Stomach (tissue), 4 donors: ENCODE results near the gene UCK2.

Source experiments
- EP300 ChIP-seq: sonication (generic); formaldehyde crosslinking; IDR thresholded peaks from one replicate; pipeline ENCODE4 v1.6.1; 2017; ENCODE audit warnings: antibody characterized with exemption
- POLR2A ChIP-seq, 4 donors: fragments of 450-650 bp; IDR thresholded peaks; one replicate each; pipeline ENCODE4 v1.6.1; 2016; ENCODE audit warnings: antibody characterized with exemption in 4 of 4, control low read depth in 2 of 4, mild to moderate bottlenecking in 1 of 4, moderate library complexity in 1 of 4
- TF ChIP-seq, protein P1 (sequence below), 7 experiments: fragments of 450-650 bp in 4 of 7; fragments of 200-600 bp in 3 of 7; sonication (generic) in 3 of 7; IDR thresholded peaks; one replicate each; pipeline ENCODE4 v1.5.1; 2016 to 2019; ENCODE audit warnings: antibody characterized with exemption in 7 of 7, control low read depth in 2 of 7, mild to moderate bottlenecking in 1 of 7

DNA sequence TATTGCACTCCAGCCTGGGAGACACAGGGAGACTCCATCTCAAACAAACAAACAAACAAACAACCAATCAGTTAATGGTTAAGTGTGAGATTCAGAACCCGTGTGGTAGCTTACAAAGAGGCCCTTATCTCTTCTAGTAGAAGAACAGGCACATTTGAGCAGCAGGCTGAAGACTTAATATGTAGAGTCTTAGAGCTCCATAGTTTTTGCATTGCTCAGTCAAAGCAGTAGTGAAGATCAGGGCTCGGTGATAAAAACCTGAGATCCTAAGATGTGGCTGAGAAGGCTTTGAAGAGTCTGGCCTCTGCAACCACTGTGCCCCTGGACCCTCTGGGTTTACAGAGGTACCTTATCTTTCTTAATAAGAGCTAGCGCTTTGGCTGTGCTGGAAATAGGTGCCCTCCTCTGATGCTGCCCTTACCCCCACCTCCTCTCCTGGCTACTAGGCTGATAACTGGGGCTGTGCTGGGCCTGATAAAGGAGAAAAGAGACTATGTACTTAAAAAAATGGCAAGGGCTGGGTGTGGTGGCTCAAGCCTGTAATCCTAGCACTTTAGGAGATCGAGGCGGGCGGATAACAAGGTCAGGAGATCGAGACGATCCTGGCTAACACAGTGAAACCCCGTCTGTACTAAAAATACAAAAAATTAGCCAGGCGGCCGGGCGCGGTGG, 10.5 kb upstream of the UCK2 start:
- no peak for TF ChIP-seq EP300
- TF ChIP-seq, protein P1, sequence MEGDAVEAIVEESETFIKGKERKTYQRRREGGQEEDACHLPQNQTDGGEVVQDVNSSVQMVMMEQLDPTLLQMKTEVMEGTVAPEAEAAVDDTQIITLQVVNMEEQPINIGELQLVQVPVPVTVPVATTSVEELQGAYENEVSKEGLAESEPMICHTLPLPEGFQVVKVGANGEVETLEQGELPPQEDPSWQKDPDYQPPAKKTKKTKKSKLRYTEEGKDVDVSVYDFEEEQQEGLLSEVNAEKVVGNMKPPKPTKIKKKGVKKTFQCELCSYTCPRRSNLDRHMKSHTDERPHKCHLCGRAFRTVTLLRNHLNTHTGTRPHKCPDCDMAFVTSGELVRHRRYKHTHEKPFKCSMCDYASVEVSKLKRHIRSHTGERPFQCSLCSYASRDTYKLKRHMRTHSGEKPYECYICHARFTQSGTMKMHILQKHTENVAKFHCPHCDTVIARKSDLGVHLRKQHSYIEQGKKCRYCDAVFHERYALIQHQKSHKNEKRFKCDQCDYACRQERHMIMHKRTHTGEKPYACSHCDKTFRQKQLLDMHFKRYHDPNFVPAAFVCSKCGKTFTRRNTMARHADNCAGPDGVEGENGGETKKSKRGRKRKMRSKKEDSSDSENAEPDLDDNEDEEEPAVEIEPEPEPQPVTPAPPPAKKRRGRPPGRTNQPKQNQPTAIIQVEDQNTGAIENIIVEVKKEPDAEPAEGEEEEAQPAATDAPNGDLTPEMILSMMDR (IDR thresholded peaks at IDR 0.05): no peak
- no peak for TF ChIP-seq POLR2A (IDR thresholded peaks at IDR 0.05)
